T-helper 1 cell treated with Interleukin-12 subunit alpha and Interleukin-12 subunit beta and Interleukin-4 antibody, amounts not matched to agents 30 μg/mL and 1 μg/mL, for 36 hours (primary cell): ENCODE data around the gene CACNA1S.

Source experiments
- H3K27ac Mint-ChIP-seq: one replicate; pipeline ENCODE4 v1.8.0; 2021; ENCODE audit warnings: mild to moderate bottlenecking, mixed read lengths
- H3K27me3 Mint-ChIP-seq: one replicate; pipeline ENCODE4 v1.8.0; 2021; ENCODE audit warnings: low read depth, mixed read lengths
- H3K36me3 Mint-ChIP-seq: one replicate; pipeline ENCODE4 v1.8.0; 2021; ENCODE audit warnings: low read depth, mixed read lengths
- H3K4me1 Mint-ChIP-seq: one replicate; pipeline ENCODE4 v1.8.0; 2021; ENCODE audit warnings: low read depth, mixed read lengths
- H3K4me3 Mint-ChIP-seq: one replicate; pipeline ENCODE4 v1.8.0; 2021; ENCODE audit warnings: mild to moderate bottlenecking, moderate library complexity, mixed read lengths
- H3K9me3 Mint-ChIP-seq: one replicate; pipeline ENCODE4 v1.8.0; 2021; ENCODE audit warnings: mixed read lengths

Gene CACNA1S

DNA sequence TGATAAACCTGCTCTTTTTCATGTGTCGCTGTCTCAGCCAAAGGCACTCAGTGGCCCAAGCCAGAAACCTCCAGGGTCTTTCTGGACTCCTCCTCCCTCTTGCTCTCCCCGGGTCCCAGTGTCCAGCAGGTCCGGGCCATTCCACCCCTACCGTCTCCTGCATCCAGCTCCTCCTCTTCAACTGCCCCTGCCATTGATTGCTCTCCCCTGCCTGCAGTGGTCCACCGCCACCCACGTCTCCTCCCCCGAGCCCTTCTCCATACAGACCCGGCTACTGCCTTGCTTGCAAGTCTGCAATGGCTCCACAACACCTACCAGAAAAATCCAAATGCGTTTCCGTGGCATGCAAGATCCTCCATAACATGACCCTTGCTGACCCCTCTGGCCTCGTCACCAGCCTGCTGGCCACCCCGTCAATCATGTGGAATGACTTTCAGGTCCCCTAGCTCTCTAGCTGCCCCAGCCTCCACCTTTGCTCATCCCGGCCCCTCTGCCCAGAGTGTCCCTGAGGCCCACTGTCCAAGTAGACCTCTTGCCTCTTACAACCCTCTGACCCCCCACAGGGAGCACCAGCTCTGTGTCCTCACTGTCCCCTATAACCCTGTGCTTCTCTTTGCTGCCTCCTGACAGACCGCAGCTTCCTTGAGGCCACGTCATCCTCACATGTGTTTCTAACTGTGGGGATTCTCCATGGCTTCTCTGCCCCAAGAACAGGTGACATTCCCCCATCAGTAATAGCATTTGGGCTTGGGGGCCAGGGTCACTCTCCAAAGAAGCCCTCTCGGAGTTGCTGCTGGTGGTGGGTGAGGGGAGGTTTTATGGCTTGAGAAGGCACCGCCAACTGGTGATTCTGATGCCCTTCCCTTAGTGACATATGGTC lies 15.0 kb downstream of the CACNA1S start:
- H3K27me3 Mint-ChIP-seq: peaks cover 6% of the 10 kb centered on the region
- no peaks in the 10 kb centered on the region for H3K36me3 Mint-ChIP-seq
- no peak overlapping the region for H3K4me3 Mint-ChIP-seq
- H3K27ac Mint-ChIP-seq: no peak overlapping the region
- no peaks in the 10 kb centered on the region for H3K4me1 Mint-ChIP-seq
- no peaks in the 10 kb centered on the region for H3K9me3 Mint-ChIP-seq

DNA sequence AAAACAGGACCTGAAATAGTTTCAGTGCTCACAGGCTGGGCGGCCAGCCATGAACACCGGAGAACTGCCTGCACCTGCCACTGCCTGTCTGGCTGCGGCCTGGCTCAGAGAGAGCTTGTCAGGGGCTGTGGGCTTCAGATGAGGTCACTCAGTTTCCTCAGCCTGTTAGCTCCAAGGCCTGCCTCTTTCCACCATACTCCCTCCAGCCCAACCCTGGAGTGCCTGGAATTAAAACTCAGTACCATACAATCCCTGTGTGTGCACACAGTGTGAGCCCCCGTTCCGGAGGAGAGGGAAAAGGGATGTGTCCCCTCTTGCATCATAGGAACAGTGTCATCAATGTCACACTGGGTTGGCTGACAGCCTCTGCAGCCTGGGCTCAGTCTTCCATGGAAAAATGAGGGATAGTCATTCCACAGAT lies 16.2 kb downstream of the CACNA1S start:
- no peak overlapping the region for H3K4me3 Mint-ChIP-seq
- no peak overlapping the region for H3K27ac Mint-ChIP-seq
- no peaks in the 10 kb centered on the region for H3K9me3 Mint-ChIP-seq
- peaks cover 6% of the 10 kb centered on the region for H3K27me3 Mint-ChIP-seq
- H3K36me3 Mint-ChIP-seq: no peaks in the 10 kb centered on the region
- no peaks in the 10 kb centered on the region for H3K4me1 Mint-ChIP-seq

DNA sequence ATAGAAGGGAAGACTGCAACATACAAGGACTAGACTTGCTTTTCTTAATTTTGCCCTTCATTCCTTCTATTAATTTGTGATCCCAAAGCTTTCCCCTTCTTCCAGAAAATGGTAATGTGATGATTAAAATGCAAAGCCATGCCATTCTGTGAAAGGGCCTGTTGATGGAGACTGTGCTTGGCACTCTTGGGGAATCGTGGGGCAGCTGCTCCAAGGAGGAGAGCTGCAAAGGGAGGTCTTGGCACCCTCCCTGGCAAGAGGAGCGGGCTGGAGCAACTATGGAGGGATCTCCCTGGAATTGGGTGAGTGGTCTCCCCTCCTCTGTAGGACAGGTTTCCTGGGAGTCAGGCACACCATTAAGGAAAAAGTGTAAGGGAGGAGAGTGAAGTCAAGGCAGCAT lies 16.6 kb downstream of the CACNA1S start:
- Mint-ChIP-seq H3K9me3 (no peaks in the 10 kb centered on the region), H3K36me3 (no peaks in the 10 kb centered on the region), H3K27me3 (peaks cover 6% of the 10 kb centered on the region), H3K4me3 (no peak overlapping the region), H3K4me1 (no peaks in the 10 kb centered on the region), H3K27ac (no peak overlapping the region)

DNA sequence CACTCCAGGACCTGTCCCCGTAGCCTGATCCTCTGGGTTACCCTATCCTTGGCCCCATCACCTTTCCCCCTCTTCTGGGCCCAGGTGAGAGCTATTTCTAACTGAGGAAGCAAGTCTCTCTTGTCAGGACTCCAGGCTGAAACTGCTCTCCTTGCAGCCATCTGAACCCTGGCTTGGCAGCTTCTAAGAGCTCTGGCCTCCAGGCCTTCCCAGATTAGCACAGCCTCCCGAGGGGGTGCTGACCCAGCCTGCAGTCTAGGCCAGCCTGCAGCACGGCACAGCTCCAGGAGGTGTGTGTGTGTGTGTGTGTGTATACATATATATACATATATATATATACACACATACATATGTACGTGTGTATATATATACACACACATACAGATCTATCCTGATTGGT lies 17.4 kb downstream of the CACNA1S start:
- H3K9me3 Mint-ChIP-seq: no peaks in the 10 kb centered on the region
- no peak overlapping the region for H3K4me3 Mint-ChIP-seq
- H3K36me3 Mint-ChIP-seq: no peaks in the 10 kb centered on the region

DNA sequence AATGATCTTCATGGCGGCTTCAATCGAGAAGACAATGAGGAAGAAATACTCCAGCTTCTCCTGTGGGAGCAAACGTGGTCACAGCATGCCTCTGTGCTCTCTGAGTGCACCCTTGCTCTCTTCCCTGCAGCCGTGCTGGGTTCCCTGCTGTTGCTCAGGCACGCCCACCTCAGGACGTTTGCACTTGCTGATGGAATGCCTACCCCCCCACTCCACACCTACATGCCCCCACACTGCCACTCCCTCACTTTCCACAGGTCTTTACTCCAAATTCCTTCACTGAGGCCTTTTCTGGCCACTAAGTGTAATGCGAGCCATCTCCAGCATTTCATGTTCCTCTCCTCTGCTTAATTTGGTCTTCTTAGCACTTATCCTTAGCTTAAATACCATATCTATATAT lies 18.3 kb downstream of the CACNA1S start:
- Mint-ChIP-seq H3K36me3 (no peaks in the 10 kb centered on the region), H3K27me3 (peaks cover 6% of the 10 kb centered on the region), H3K4me1 (no peaks in the 10 kb centered on the region), H3K4me3 (no peak overlapping the region), H3K27ac (no peak overlapping the region), H3K9me3 (no peaks in the 10 kb centered on the region)

More for the DNA sequence above, 17.4 kb downstream of the CACNA1S start:
- Mint-ChIP-seq H3K4me1 (no peaks in the 10 kb centered on the region), H3K27ac (no peak overlapping the region), H3K27me3 (peaks cover 6% of the 10 kb centered on the region)

DNA sequence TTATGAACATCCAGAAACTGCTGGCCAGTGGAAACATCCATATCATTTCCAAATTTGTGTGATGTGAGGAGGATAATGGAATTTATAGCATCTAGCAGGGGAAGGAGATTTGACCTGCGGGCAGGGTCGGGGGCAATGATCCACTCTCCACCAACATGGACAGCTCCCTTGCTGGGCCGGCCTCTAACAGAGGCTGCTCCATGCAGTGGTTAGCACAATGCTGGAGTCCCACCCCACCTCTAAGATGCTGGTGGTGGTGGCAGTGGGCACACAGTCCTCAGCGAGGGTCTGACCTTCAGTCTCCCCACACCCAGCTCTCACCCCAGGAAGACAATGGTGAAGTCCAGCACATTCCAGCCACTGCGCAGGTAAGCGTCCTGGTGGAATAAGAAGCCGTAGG lies 18.7 kb downstream of the CACNA1S start:
- Mint-ChIP-seq H3K9me3 (no peaks in the 10 kb centered on the region), H3K27me3 (peaks cover 6% of the 10 kb centered on the region), H3K4me3 (no peak overlapping the region), H3K27ac (no peak overlapping the region), H3K4me1 (no peaks in the 10 kb centered on the region), H3K36me3 (no peaks in the 10 kb centered on the region)

DNA sequence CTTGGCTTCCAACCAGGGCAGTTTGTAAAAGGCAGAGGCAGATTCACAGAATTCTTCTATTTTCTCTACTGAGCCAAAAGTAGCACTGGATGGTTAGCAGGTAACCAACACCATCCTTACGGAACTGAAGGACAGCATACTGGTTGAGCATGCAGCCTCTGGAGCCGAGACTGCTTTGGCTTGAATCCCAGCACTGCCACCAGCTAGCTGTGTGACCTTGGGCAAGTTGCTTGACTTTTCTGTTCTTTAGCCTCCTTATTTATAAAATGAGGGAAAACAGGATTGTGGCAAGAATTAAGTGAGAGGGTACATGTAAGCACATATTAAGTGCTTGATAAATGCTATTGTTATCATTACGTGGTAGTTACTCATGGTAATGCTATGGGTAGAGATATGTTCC lies 19.5 kb downstream of the CACNA1S start:
- Mint-ChIP-seq H3K27ac (no peak overlapping the region), H3K4me3 (no peak overlapping the region), H3K9me3 (no peaks in the 10 kb centered on the region), H3K36me3 (no peaks in the 10 kb centered on the region), H3K4me1 (no peaks in the 10 kb centered on the region), H3K27me3 (peaks cover 6% of the 10 kb centered on the region)

DNA sequence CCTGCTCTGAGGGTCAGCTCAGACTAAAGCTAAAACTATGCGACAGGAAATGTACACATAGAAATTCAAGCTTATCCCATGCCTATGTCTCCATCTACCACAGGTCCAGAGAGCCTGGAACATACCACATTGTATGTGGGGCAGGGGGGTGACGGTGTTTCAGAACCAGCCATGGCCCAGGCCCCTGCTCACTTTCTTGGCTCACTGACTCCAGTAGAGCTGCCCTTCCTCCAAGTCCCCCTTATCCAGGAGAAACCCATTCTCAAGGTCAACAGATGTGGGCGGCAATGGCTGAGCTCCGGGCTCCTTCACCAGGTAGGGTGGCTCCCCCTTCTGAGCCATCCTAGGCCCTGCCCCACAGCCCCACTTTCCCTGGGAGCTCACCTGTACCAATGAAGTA lies 21.0 kb downstream of the CACNA1S start:
- Mint-ChIP-seq H3K4me3 (no peak overlapping the region), H3K9me3 (no peaks in the 10 kb centered on the region), H3K27ac (no peak overlapping the region), H3K4me1 (no peaks in the 10 kb centered on the region), H3K36me3 (no peaks in the 10 kb centered on the region), H3K27me3 (peaks cover 6% of the 10 kb centered on the region)

DNA sequence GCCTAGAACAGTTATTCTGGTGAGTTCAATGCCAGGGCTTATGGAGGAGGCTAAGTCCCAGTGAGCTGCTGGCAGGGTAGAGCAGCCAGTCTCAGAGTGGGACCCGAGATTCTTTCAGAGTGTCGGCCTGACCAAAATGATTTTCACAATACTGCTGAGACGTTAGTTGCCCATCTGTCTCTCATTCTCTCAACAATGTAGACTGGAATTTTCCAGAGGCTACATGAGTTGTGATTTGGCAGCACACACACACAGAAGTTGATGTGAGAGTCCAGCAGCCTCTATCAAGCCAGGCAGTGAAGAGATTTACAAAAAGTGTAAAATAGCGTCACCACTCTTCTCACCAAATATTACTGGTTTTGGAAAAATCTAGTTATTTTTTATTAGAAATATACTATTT lies 21.7 kb downstream of the CACNA1S start:
- Mint-ChIP-seq H3K4me3 (no peak overlapping the region), H3K36me3 (no peaks in the 10 kb centered on the region), H3K27me3 (peaks cover 6% of the 10 kb centered on the region), H3K9me3 (no peaks in the 10 kb centered on the region), H3K27ac (no peak overlapping the region), H3K4me1 (no peaks in the 10 kb centered on the region)

DNA sequence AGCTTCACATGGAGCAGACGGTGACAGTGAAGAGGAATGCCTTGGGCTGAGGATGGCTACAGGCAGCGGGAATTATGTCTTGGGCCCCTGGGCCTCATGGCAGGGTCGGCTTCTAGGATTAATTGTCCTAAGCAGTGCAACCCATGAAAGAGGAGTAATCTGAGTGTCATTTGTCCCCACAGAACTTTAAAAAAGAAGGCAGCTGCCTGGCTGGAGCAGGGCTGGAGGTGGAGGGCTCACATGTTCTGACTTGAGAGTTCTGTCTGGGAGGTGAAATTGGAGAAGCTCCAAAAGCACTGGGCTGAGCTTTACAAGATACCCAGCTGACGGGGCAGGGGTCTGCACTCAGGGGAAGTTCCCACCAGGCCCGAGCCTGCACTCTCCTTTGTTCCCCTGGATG lies 22.6 kb downstream of the CACNA1S start:
- H3K4me3 Mint-ChIP-seq: no peak overlapping the region
- no peaks in the 10 kb centered on the region for H3K36me3 Mint-ChIP-seq
- H3K9me3 Mint-ChIP-seq: no peaks in the 10 kb centered on the region
- H3K4me1 Mint-ChIP-seq: no peaks in the 10 kb centered on the region
- no peak overlapping the region for H3K27ac Mint-ChIP-seq
- H3K27me3 Mint-ChIP-seq: peaks cover 6% of the 10 kb centered on the region

DNA sequence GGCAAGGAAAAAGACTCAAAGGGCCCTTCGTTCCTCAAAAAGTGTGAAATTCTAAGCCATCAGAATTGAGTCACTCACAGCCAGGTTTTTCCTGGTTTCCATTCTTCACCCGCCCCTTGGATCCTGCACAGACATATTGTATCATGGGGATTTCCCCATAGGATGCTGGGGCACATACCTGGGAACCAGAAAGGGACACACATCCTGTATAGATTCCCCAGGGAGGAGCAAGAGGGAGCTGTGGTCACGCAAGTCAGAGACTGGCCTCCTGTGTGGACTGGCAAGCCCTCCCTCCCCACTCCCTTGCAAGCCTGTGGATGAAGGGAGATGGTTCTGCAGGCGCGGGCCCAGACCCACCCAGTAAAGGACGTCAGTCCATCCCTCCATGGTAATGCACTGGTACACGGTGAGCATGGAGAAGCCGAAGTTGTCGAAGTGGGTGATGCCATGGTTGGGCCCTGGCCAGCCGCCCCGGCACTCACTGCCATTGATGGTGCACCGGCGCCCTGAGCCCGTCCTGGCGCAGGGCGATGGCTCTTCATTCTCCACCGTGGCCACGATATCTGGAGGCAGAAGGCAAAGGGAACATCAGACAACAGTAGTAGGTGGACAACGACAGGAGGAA lies 23.2 kb downstream of the CACNA1S start:
- H3K27me3 Mint-ChIP-seq: peaks cover 9% of the 10 kb centered on the region
- H3K4me3 Mint-ChIP-seq: no peak overlapping the region
- H3K36me3 Mint-ChIP-seq: no peaks in the 10 kb centered on the region
- no peaks in the 10 kb centered on the region for H3K4me1 Mint-ChIP-seq
- no peaks in the 10 kb centered on the region for H3K9me3 Mint-ChIP-seq
- H3K27ac Mint-ChIP-seq: no peak overlapping the region

DNA sequence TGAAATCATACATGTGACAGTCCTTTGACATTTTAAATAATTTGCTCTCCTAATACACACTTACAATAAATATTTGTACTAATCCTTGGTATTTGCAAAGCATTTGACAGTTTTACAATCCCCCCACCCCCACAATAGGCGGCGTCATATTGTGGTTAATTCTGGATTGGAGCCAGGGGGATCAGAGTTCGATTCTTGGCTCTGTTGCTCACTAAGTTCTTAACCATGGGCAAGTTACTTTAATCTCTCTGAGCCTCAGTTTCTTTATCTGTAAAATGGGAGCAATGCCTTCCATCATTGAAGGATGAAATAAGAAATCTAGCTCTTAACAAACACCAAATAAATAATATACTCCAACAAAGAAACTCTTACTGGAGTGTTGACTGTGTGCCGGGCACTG lies 23.8 kb downstream of the CACNA1S start:
- Mint-ChIP-seq H3K36me3 (no peaks in the 10 kb centered on the region), H3K27ac (no peak overlapping the region), H3K4me3 (no peak overlapping the region), H3K4me1 (no peaks in the 10 kb centered on the region), H3K9me3 (no peaks in the 10 kb centered on the region), H3K27me3 (peaks cover 10% of the 10 kb centered on the region)

DNA sequence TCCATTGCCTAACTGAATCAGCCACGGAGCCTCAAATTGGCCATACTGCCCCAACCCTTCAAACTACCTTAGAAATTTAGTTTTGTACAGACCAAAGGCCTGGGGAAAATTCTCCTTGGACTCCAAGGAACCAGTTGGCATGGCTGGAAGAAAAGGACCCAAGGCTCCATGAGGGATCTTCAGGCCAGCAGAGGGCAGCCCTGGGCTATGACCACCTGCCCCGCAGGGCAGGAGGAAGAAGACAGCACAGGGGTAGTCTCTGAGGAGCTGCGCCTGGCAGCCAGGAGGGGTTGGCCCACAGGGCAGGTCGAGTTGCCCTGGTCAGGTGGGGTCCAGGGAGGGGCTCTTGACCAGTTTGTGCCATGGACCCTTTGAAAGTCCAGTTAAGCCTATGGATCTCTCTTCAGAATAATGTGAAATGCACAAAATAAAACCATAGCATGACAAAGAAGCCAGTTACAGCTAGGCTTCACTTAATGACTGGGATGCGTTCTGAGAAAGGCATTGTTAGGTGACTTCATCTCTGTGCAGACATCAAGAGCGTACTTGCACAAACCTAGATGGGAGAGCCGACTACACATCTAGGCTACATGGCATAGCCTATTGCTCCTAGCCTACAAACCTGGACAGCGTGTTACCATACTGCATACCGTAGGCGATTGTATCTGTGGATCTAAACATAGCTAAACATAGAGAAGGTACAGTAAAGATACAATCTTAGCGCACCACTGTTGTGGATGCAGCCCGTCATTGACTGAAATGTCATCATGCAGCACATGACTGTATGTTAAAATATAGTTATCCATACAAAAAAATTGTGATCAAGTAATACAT lies 26.1 kb downstream of the CACNA1S start:
- peaks cover 15% of the 10 kb centered on the region for H3K27me3 Mint-ChIP-seq
- H3K36me3 Mint-ChIP-seq: no peaks in the 10 kb centered on the region
- H3K4me3 Mint-ChIP-seq: no peak overlapping the region
- H3K9me3 Mint-ChIP-seq: no peaks in the 10 kb centered on the region
- no peaks in the 10 kb centered on the region for H3K4me1 Mint-ChIP-seq
- no peak overlapping the region for H3K27ac Mint-ChIP-seq

DNA sequence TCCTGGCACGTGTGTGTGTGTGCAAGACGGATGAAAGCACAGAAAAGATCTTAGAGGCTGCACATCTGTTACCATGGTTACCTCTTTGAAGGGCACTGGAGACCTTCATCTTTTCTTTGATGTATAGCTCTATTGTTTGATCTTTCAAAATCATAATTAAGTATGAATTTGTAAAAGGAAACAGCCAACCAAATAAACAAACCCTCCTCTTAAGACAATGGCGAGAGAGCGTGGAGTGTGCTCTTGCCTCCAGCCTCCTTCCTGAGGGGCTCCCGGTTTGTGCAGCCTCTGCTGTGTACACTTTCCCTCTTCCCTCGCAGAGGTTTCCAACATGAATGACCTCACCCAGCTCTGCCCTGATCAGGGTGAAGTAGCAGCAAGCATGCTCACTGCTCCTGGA lies 27.9 kb downstream of the CACNA1S start:
- Mint-ChIP-seq H3K27me3 (peaks cover 20% of the 10 kb centered on the region), H3K36me3 (no peaks in the 10 kb centered on the region), H3K9me3 (no peaks in the 10 kb centered on the region), H3K27ac (no peak overlapping the region), H3K4me3 (no peak overlapping the region), H3K4me1 (no peaks in the 10 kb centered on the region)

DNA sequence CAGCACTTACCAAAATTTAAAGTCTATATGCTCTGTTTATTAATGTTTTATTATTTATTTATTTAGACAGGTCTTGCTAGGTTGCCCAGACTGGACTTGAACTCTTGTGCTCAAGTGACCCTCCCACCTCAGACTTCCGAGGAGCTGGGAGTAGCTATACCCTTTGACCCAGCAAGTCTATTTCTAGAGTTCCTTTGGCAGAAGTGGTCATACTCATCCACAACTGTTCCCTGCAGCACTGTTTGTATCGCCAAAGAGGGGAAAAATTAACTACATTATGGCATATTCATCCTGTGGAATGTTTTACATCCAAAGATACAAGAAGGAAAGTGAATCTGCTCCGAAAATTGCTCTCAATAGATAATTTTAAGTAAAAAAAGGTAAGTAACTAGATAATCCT lies 28.5 kb downstream of the CACNA1S start:
- Mint-ChIP-seq H3K4me1 (no peaks in the 10 kb centered on the region), H3K4me3 (no peak overlapping the region), H3K27ac (no peak overlapping the region)

More for the DNA sequence above, 28.5 kb downstream of the CACNA1S start:
- Mint-ChIP-seq H3K27me3 (peaks cover 20% of the 10 kb centered on the region), H3K9me3 (no peaks in the 10 kb centered on the region), H3K36me3 (no peaks in the 10 kb centered on the region)
